ENCODE measurements around the gene EYS.

DNA sequence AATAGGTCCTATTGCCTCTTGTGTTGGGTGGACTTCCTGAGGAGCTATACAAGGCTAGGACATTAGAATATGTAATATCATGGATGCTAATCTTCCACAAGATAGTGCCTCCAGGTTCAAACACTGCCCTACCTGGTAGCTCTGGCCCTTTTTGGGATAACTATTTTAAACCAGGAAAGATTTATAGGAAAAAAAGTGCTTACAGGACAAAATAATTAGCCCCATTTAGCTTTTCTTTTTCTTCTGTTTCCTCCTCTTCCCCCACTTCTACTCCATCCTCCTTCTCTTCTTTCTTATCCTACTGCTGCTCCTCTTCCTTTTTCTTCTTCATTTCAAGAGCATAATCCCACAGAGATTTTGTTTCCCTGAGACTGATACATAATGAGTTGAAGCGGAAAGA, 1104.0 kb downstream of the EYS start:
- TF ChIP-seq, protein P1, sequence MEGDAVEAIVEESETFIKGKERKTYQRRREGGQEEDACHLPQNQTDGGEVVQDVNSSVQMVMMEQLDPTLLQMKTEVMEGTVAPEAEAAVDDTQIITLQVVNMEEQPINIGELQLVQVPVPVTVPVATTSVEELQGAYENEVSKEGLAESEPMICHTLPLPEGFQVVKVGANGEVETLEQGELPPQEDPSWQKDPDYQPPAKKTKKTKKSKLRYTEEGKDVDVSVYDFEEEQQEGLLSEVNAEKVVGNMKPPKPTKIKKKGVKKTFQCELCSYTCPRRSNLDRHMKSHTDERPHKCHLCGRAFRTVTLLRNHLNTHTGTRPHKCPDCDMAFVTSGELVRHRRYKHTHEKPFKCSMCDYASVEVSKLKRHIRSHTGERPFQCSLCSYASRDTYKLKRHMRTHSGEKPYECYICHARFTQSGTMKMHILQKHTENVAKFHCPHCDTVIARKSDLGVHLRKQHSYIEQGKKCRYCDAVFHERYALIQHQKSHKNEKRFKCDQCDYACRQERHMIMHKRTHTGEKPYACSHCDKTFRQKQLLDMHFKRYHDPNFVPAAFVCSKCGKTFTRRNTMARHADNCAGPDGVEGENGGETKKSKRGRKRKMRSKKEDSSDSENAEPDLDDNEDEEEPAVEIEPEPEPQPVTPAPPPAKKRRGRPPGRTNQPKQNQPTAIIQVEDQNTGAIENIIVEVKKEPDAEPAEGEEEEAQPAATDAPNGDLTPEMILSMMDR (IDR thresholded peaks at IDR 0.05), result no peak
- TF ChIP-seq POLR2AphosphoS5 (IDR thresholded peaks at IDR 0.05) (no peak), EP300 (IDR thresholded peaks at IDR 0.05) (no peak), POLR2A (IDR thresholded peaks at IDR 0.05; ENCODE audit: low read depth) (no peak)
